ENCODE results near the gene CCL26. TPM values are rescaled to one million over a fixed set of nuclear protein-coding genes. Genes with fewer than 3 reads are reported as not detected.
A peak's percentile ranks its signal among the peaks of the same experiment; 100 is the strongest.

The CCL26 gene
- total and polyA plus RNA-seq, 2 of the 4 experiments (the other 2 are of a cell fraction): not detected

DNA sequence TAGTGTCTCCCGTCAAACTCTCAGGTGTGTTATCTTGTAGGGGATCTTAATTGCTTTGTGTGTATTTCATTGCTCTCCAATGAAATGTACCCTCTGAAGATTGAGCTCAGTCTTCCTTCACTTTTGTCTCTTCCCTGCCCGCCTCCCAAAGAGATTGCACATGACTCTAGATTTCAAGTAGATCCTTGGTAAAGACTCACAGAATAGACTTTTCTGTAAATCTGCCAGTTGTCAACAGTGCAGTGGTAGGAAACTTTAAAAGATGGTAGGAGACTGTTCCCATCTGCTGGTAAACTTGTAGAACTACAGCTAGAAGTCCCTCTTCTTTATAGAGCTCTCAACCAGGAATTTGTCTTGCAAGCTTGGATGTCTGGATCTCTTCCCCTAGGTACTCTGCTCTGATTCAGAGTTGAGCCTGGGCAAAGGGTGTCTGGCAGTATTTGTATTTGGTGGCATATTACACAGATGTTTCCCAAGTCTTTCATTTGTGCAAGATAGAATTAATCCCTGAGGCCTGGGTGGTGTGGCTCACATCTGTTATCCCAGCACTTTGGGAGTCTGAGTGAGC, 9.6 kb downstream of the CCL26 start:
- no peak overlapping the region for H3K18ac ChIP-seq (ENCODE audit: low read depth, low read length)
- H3K27ac ChIP-seq (ENCODE audit: insufficient read depth, low read length): no peak overlapping the region
- no peaks in the 10 kb centered on the region for H3K9me1 ChIP-seq (ENCODE audit: insufficient read depth, low read length)
- CTCF ChIA-PET: interaction anchor here (0.6 to 1.5 kb wide), 3 partner anchors 9 to 201 kb away, joined by 3 to 5 read pairs (median 3); no protein-coding TSS in a partner anchor
- H2AK9ac ChIP-seq (replicated peaks; ENCODE audit: low read depth, low read length, poor library complexity): no peak overlapping the region
- H3K14ac ChIP-seq (replicated peaks; ENCODE audit: low read depth, low read length): no peak overlapping the region
- H2BK5ac ChIP-seq (ENCODE audit: low read depth, low read length, poor library complexity, severe bottlenecking): no peak overlapping the region
- H3K36me3 ChIP-seq (ENCODE audit: control insufficient read depth, insufficient read depth, low read length): no peaks in the 10 kb centered on the region
- H2BK20ac ChIP-seq (ENCODE audit: low read depth, low read length): no peak overlapping the region
- no peak overlapping the region for H3K9ac ChIP-seq (ENCODE audit: low read depth, low read length)
- ATAC-seq (ENCODE audit: low read depth): peak; percentile 97
- H3K56ac ChIP-seq (ENCODE audit: extremely low read depth, insufficient read depth, low read length): no peak overlapping the region
- H3K4me2 ChIP-seq (ENCODE audit: low read depth, low read length): no peak overlapping the region
- H3K4ac ChIP-seq (ENCODE audit: low read depth, low read length): no peak overlapping the region
- POLR2A ChIA-PET (ENCODE audit: unreplicated experiment): no interaction called here
- H2AFZ ChIP-seq (replicated peaks; ENCODE audit: low read length, poor library complexity): no peak overlapping the region
- H2BK120ac ChIP-seq (ENCODE audit: low read depth, low read length): no peak overlapping the region
- TF ChIP-seq FOS (IDR thresholded peaks at IDR 0.05; ENCODE audit: low read depth, low read length): no peak
- TF ChIP-seq, protein P1, sequence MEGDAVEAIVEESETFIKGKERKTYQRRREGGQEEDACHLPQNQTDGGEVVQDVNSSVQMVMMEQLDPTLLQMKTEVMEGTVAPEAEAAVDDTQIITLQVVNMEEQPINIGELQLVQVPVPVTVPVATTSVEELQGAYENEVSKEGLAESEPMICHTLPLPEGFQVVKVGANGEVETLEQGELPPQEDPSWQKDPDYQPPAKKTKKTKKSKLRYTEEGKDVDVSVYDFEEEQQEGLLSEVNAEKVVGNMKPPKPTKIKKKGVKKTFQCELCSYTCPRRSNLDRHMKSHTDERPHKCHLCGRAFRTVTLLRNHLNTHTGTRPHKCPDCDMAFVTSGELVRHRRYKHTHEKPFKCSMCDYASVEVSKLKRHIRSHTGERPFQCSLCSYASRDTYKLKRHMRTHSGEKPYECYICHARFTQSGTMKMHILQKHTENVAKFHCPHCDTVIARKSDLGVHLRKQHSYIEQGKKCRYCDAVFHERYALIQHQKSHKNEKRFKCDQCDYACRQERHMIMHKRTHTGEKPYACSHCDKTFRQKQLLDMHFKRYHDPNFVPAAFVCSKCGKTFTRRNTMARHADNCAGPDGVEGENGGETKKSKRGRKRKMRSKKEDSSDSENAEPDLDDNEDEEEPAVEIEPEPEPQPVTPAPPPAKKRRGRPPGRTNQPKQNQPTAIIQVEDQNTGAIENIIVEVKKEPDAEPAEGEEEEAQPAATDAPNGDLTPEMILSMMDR (conservative IDR thresholded peaks at IDR 0.05; ENCODE audit: low read depth, low read length): peak; percentile 83
- no peak for TF ChIP-seq CEBPB (IDR thresholded peaks at IDR 0.05; ENCODE audit: low read depth, low read length)
- peak; percentile 91 for TF ChIP-seq RAD21 (IDR thresholded peaks at IDR 0.05; ENCODE audit: low read length)
- TF ChIP-seq NFE2L2 (IDR thresholded peaks at IDR 0.05; ENCODE audit: low read depth, low read length): no peak
- TF ChIP-seq POLR2A (IDR thresholded peaks at IDR 0.05; ENCODE audit: low read depth, low read length): no peak
- TF ChIP-seq, protein P2, sequence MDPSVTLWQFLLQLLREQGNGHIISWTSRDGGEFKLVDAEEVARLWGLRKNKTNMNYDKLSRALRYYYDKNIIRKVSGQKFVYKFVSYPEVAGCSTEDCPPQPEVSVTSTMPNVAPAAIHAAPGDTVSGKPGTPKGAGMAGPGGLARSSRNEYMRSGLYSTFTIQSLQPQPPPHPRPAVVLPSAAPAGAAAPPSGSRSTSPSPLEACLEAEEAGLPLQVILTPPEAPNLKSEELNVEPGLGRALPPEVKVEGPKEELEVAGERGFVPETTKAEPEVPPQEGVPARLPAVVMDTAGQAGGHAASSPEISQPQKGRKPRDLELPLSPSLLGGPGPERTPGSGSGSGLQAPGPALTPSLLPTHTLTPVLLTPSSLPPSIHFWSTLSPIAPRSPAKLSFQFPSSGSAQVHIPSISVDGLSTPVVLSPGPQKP (IDR thresholded peaks at IDR 0.05; ENCODE audit: borderline replicate concordance, low read depth, low read length): no peak
- no peak for TF ChIP-seq RCOR1 (IDR thresholded peaks at IDR 0.05; ENCODE audit: insufficient replicate concordance, low read length)
- TF ChIP-seq BHLHE40 (IDR thresholded peaks at IDR 0.05; ENCODE audit: low read depth, low read length): no peak
- TF ChIP-seq, protein P3, sequence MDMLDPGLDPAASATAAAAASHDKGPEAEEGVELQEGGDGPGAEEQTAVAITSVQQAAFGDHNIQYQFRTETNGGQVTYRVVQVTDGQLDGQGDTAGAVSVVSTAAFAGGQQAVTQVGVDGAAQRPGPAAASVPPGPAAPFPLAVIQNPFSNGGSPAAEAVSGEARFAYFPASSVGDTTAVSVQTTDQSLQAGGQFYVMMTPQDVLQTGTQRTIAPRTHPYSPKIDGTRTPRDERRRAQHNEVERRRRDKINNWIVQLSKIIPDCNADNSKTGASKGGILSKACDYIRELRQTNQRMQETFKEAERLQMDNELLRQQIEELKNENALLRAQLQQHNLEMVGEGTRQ (IDR thresholded peaks at IDR 0.05; ENCODE audit: low read depth, low read length): no peak
- TF ChIP-seq SMC3 (IDR thresholded peaks at IDR 0.05; ENCODE audit: low read depth, low read length): peak; percentile 94
- no peak for TF ChIP-seq RFX5 (IDR thresholded peaks at IDR 0.05; ENCODE audit: low read depth, low read length)
- TF ChIP-seq MAZ (IDR thresholded peaks at IDR 0.05; ENCODE audit: borderline replicate concordance, low read depth, low read length): no peak
- no peak for TF ChIP-seq CHD1 (IDR thresholded peaks at IDR 0.05; ENCODE audit: low read depth, low read length)
- no peak for TF ChIP-seq MAFK (IDR thresholded peaks at IDR 0.05; ENCODE audit: low read depth, low read length)
- TF ChIP-seq MXI1 (IDR thresholded peaks at IDR 0.05; ENCODE audit: borderline replicate concordance, low read depth, low read length): no peak
- H3K9me3 ChIP-seq (ENCODE audit: control insufficient read depth, insufficient read depth, low read length): no peaks in the 10 kb centered on the region
- no peak overlapping the region for H3K23ac ChIP-seq (ENCODE audit: low read depth, low read length)
- H3K4me1 ChIP-seq (ENCODE audit: control insufficient read depth, insufficient read depth, low read length): no peaks in the 10 kb centered on the region
- no TSS peak for BruUV-seq (replicated peaks)
- peak; percentile 77 for DNase-seq
- H4K91ac ChIP-seq (ENCODE audit: insufficient read depth, low read depth, low read length): no peak overlapping the region
- in situ Hi-C loops (cut with MboI; ENCODE audit: low sequenced_read_pairs) (no loop called here), dilution Hi-C loops (cut with HindIII; ENCODE audit: low sequenced_read_pairs, unreplicated experiment) (no loop called here), intact Hi-C loops (cut with micrococcal nuclease) (loop anchor here (2.0 kb wide), 1 partner anchor 234 kb away; no protein-coding TSS in a partner anchor)
- H2AK5ac ChIP-seq (ENCODE audit: low read depth, low read length): no peak overlapping the region
- H3K79me1 ChIP-seq (ENCODE audit: low read depth in 1 of 2, low read length in 2 of 2): no peaks in the 10 kb centered on the region
- no CpG with 5 or more reads among the region's 2 CpGs for WGBS, 2 experiments (ENCODE audit: extremely low coverage in 2 of 2, insufficient read length in 1 of 2)
- H4K5ac ChIP-seq (ENCODE audit: low read depth, low read length): no peak overlapping the region
- no peak overlapping the region for H2BK15ac ChIP-seq (ENCODE audit: low read depth, low read length)
- no peaks in the 10 kb centered on the region for H3K27me3 ChIP-seq (ENCODE audit: control insufficient read depth, insufficient read depth, low read length)
- H4K8ac ChIP-seq (ENCODE audit: low read depth in 2 of 2, low read length in 2 of 2): no peak overlapping the region
- H4K20me1 ChIP-seq (ENCODE audit: insufficient read depth, low read length): no peaks in the 10 kb centered on the region
- no peak overlapping the region for H3K4me3 ChIP-seq (ENCODE audit: insufficient read depth, low read depth, low read length)
